ENCODE measurements around the gene MAST4. TPM values are rescaled to one million over a fixed set of nuclear protein-coding genes. Genes with fewer than 3 reads are reported as not detected.

MAST4 gene
- total and polyA plus RNA-seq, 2 of the 8 experiments (the other 6 are each of a cell fraction or from before 2014, with no cell fraction given), result 1.5 to 2.6 TPM

DNA sequence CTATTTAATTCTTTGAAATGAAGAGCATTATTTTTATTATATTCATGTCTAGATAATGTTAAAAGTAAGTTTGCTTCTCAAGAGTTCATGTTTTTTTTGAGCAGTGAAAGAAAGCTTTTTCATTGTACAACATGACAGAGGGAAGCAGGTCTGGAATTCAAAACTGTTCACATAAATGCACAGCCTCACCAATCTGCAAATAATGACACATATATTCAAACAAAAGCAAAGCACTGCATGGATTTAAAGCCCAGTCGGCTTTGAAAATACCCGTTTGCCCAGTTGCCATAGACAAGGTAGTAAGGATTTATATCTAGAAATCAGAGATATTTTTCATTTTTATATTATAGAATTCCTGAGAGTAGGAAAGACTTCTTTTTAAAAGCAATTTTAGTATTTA lies 398.6 kb downstream of the MAST4 start:
- no peak for FAIRE-seq
- no peaks in the 10 kb centered on the region for H3K9me3 ChIP-seq (ENCODE audit: insufficient read depth in 2 of 2, low read depth in 1 of 2, low read length in 1 of 2)

More for the DNA sequence above, 398.6 kb downstream of the MAST4 start:
- no peaks in the 10 kb centered on the region for H3K79me2 ChIP-seq (ENCODE audit: control insufficient read depth in 1 of 2, insufficient read depth in 2 of 2, low read length in 2 of 2)
- H3K4ac ChIP-seq (replicated peaks; ENCODE audit: insufficient read length, low read depth, low read length), result no peak overlapping the region
- H3K27me3 ChIP-seq (replicated peaks in 1 of 4; ENCODE audit: control insufficient read depth in 3 of 4, extremely low read depth in 1 of 4, insufficient read depth in 3 of 4, low read length in 3 of 4), result no peaks in the 10 kb centered on the region
- H3K23me2 ChIP-seq (ENCODE audit: low read depth, low read length), result no peaks in the 10 kb centered on the region
- no peak overlapping the region for H4K5ac ChIP-seq (ENCODE audit: insufficient read length, low read depth, low read length)
- TF ChIP-seq, protein P1, sequence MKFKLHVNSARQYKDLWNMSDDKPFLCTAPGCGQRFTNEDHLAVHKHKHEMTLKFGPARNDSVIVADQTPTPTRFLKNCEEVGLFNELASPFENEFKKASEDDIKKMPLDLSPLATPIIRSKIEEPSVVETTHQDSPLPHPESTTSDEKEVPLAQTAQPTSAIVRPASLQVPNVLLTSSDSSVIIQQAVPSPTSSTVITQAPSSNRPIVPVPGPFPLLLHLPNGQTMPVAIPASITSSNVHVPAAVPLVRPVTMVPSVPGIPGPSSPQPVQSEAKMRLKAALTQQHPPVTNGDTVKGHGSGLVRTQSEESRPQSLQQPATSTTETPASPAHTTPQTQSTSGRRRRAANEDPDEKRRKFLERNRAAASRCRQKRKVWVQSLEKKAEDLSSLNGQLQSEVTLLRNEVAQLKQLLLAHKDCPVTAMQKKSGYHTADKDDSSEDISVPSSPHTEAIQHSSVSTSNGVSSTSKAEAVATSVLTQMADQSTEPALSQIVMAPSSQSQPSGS (IDR thresholded peaks at IDR 0.05; ENCODE audit: low read length), result no peak
- H4K91ac ChIP-seq (replicated peaks; ENCODE audit: insufficient read length, low read length), result no peak overlapping the region
- no peak overlapping the region for H3K18ac ChIP-seq (ENCODE audit: extremely low read depth, low read length)
- no peak overlapping the region for H2BK12ac ChIP-seq (ENCODE audit: low read depth, low read length)
- H3K27ac ChIP-seq (ENCODE audit: low read depth, low read length), result no peak overlapping the region
- H3K23ac ChIP-seq (ENCODE audit: insufficient read length), result no peak overlapping the region
- no peak overlapping the region for H3K4me2 ChIP-seq (ENCODE audit: insufficient read depth in 1 of 2, low read depth in 2 of 2, low read length in 2 of 2)
- POLR2A ChIA-PET (ENCODE audit: partially characterized antibody), result interaction anchor here (1.1 to 1.6 kb wide), 2 partner anchors 9 to 11 kb away, joined by 4 read pairs; no protein-coding TSS in a partner anchor
- no peak overlapping the region for H2AK5ac ChIP-seq (ENCODE audit: low read depth, low read length)
- no peak overlapping the region for H2BK20ac ChIP-seq (ENCODE audit: low read length)
- H2BK15ac ChIP-seq (ENCODE audit: low read length), result no peak overlapping the region
- no peaks in the 10 kb centered on the region for H3K4me1 ChIP-seq (replicated peaks in 1 of 4; ENCODE audit: control insufficient read depth in 3 of 4, insufficient read depth in 4 of 4, low read length in 3 of 4)
- H4K8ac ChIP-seq (ENCODE audit: extremely low read depth, insufficient read depth, low read length), result no peak overlapping the region
- no peaks in the 10 kb centered on the region for H3K36me3 ChIP-seq (ENCODE audit: control insufficient read depth in 2 of 4, insufficient read depth in 4 of 4, low read length in 3 of 4)
- DNase-seq (ENCODE audit: low read depth in 1 of 2, low spot score in 2 of 2), result no peak
- H3K79me1 ChIP-seq (ENCODE audit: low read depth, low read length), result no peaks in the 10 kb centered on the region
- no peak overlapping the region for H3K4me3 ChIP-seq (ENCODE audit: extremely low read depth in 1 of 4, insufficient read depth in 2 of 4, low read depth in 3 of 4, low read length in 4 of 4)
- H4K20me1 ChIP-seq (replicated peaks in 1 of 2; ENCODE audit: control insufficient read depth in 1 of 2, insufficient read depth in 2 of 2, low read length in 2 of 2), result no peaks in the 10 kb centered on the region
- H2BK120ac ChIP-seq (replicated peaks; ENCODE audit: low read depth, low read length), result no peak overlapping the region
- 86% methylated on average over 2 of the region's 2 CpGs; no CpG with 5 or more reads in 1 of the 2 experiments for WGBS, 2 experiments (ENCODE audit: extremely low coverage in 1 of 2, insufficient coverage in 1 of 2, insufficient read length in 1 of 2, insufficient replicate concordance in 2 of 2, low coverage in 1 of 2, low lambda C conversion rate in 2 of 2, missing lambda C conversion rate in 1 of 2)
- CTCF ChIA-PET (ENCODE audit: partially characterized antibody), result interaction anchor here (0.9 kb wide), 1 partner anchor 17 kb away, joined by 3 read pairs; no protein-coding TSS in a partner anchor
- no peak overlapping the region for H3K56ac ChIP-seq (replicated peaks; ENCODE audit: insufficient read length, low read depth, low read length)
- H2BK5ac ChIP-seq (ENCODE audit: low read depth, low read length), result no peak overlapping the region
- no peak overlapping the region for H3K14ac ChIP-seq (ENCODE audit: insufficient read length)
- no peak overlapping the region for H3K9ac ChIP-seq (replicated peaks in 1 of 4; ENCODE audit: extremely low read depth in 1 of 4, low read depth in 3 of 4, low read length in 3 of 4)
- H2AFZ ChIP-seq (ENCODE audit: low read length), result no peak overlapping the region

Measured in H1 (cell line).